SK-N-SH (cell line): Measurements from ENCODE around the gene ZNF304.

Experiments used
- CTCF ChIP-seq: fragments of 200-600 bp; sonication (generic); IDR thresholded peaks from 2 replicates; pipeline ENCODE4 v1.6.1; 2017; ENCODE audit warnings: antibody characterized with exemption, mild to moderate bottlenecking, moderate library complexity
- EP300 ChIP-seq, 2 experiments: IDR thresholded peaks; 2 replicates each; pipeline versions ENCODE4 v1.4.0 to v1.6.1; 2012; ENCODE audit warnings: borderline replicate concordance in 1 of 2, low read depth in 1 of 2, low read length in 1 of 2
- FOSL2 ChIP-seq: IDR thresholded peaks from 2 replicates; pipeline ENCODE4 v1.4.0; 2012; ENCODE audit warnings: low read depth, mild to moderate bottlenecking, moderate library complexity, borderline replicate concordance
- GABPA ChIP-seq: IDR thresholded peaks from 2 replicates; pipeline ENCODE4 v1.4.0; 2012; ENCODE audit warnings: low read depth, mild to moderate bottlenecking
- JUND ChIP-seq: IDR thresholded peaks from 2 replicates; pipeline ENCODE4 v1.4.0; 2012
- MAX ChIP-seq: IDR thresholded peaks from 2 replicates; pipeline ENCODE4 v1.4.0; 2012; ENCODE audit warnings: low read depth
- POLR2AphosphoS5 ChIP-seq: IDR thresholded peaks from 2 replicates; pipeline ENCODE4 v1.6.1; 2012; ENCODE audit warnings: low read depth, low read length
- RAD21 ChIP-seq: IDR thresholded peaks from 2 replicates; pipeline ENCODE4 v1.6.1; 2012; ENCODE audit warnings: mild to moderate bottlenecking, low read length
- REST ChIP-seq: IDR thresholded peaks from 2 replicates; pipeline ENCODE4 v1.6.1; 2012; ENCODE audit warnings: mild to moderate bottlenecking, low read depth, low read length, moderate library complexity
- TAF1 ChIP-seq: IDR thresholded peaks from 2 replicates; pipeline ENCODE4 v1.6.1; 2012; ENCODE audit warnings: low read depth, mild to moderate bottlenecking, low read length, moderate library complexity, borderline replicate concordance
- TEAD4 ChIP-seq: IDR thresholded peaks from 2 replicates; pipeline ENCODE4 v1.4.0; 2012; ENCODE audit warnings: mild to moderate bottlenecking, borderline replicate concordance; ENCODE audit not compliant: insufficient read depth
- USF2 ChIP-seq: fragments of 150-350 bp; IDR thresholded peaks from 2 replicates; pipeline ENCODE4 v1.6.1; 2017; ENCODE audit warnings: antibody characterized with exemption, low read length, low read depth, borderline replicate concordance
- YY1 ChIP-seq: IDR thresholded peaks from 2 replicates; pipeline ENCODE4 v1.4.0; 2012; ENCODE audit warnings: low read depth, mild to moderate bottlenecking

GRCh38 chr19:57357406-57357805, 6.3 kb downstream of the ZNF304 start:
- TF ChIP-seq YY1 (no peak), TEAD4 (no peak), EP300 (IDR thresholded peaks at IDR 0.05; ENCODE audit: borderline replicate concordance in 1 of 2, low read depth in 1 of 2, low read length in 1 of 2) (no peak), POLR2AphosphoS5 (no peak), CTCF (no peak), FOSL2 (no peak), REST (no peak), USF2 (no peak), MAX (no peak), JUND (no peak), TAF1 (no peak), GABPA (no peak), RAD21 (no peak)
